CD4-positive, alpha-beta T cell (primary cell): ENCODE results near the gene DNMT3A. TPM values are rescaled to one million over a fixed set of nuclear protein-coding genes. Genes with fewer than 3 reads are reported as not detected.
"Not testable (repeated sequence)": the region's sequence is repeated elsewhere in the genome, so short reads cannot be mapped to it uniquely, and the experiment has no call there.

Experiments used
- ATAC-seq: fragments of 200-7000 bp; cut with Tn5 transposase; one replicate; pipeline ENCODE4 v1.10.0; 2022; ENCODE audit warnings: mild to moderate bottlenecking; ENCODE audit not compliant: poor library complexity
- CTCF ChIA-PET: fragments of 350-600 bp; sonication (Branson Sonifier 250); formaldehyde crosslinking; loops from one replicate; lab custom pipeline; 2021; ENCODE audit warnings: antibody characterized with exemption, inconsistent platforms; lab: Charles Lee
- POLR2A ChIA-PET: fragments of 350-600 bp; sonication (Branson Sonifier 250); formaldehyde crosslinking; loops from one replicate; lab custom pipeline; 2021; ENCODE audit warnings: antibody characterized with exemption, inconsistent platforms; lab: Charles Lee
- DNase-seq, 14 experiments: peaks; one replicate each; pipeline ENCODE4 v3.0.0-alpha.2; 2013 to 2020; ENCODE audit warnings: mixed read lengths in 2 of 14
- H3K27ac ChIP-seq, 2 donors: one replicate each; pipeline versions ENCODE4 v1.5.1 to v1.7.0; 2013; ENCODE audit warnings: low read length in 2 of 2, low read depth in 1 of 2, mild to moderate bottlenecking in 1 of 2
- H3K27me3 ChIP-seq, 2 experiments: 1 replicate in 1 of 2; 2 replicates in 1 of 2; pipeline versions ENCODE4 v1.6.1 to v1.7.0; 2013; ENCODE audit warnings: low read length in 2 of 2, control low read depth in 1 of 2, mild to moderate bottlenecking in 1 of 2, moderate library complexity in 1 of 2; ENCODE audit not compliant: insufficient read depth in 2 of 2, control insufficient read depth in 1 of 2
- H3K36me3 ChIP-seq: one replicate; pipeline ENCODE4 v1.6.1; 2013; ENCODE audit warnings: low read length, control low read depth; ENCODE audit not compliant: insufficient read depth
- H3K4me1 ChIP-seq: one replicate; pipeline ENCODE4 v1.6.1; 2013; ENCODE audit warnings: low read length, control low read depth; ENCODE audit not compliant: insufficient read depth
- H3K4me3 ChIP-seq: one replicate; pipeline ENCODE4 v1.5.1; 2013; ENCODE audit warnings: mild to moderate bottlenecking, low read length, moderate library complexity
- H3K9me3 ChIP-seq, 2 experiments: 1 replicate in 1 of 2; 2 replicates in 1 of 2; pipeline versions ENCODE4 v1.6.1 to v1.7.0; 2013; ENCODE audit warnings: low read length in 2 of 2, mild to moderate bottlenecking in 2 of 2, control low read depth in 1 of 2, moderate library complexity in 1 of 2; ENCODE audit not compliant: control insufficient read depth in 1 of 2, insufficient read depth in 1 of 2
- H3K27ac Mint-ChIP-seq: one replicate; pipeline ENCODE4 v1.8.0; 2020; ENCODE audit warnings: mixed read lengths
- H3K27me3 Mint-ChIP-seq: one replicate; pipeline ENCODE4 v1.8.0; 2021; ENCODE audit warnings: mixed read lengths
- H3K36me3 Mint-ChIP-seq: one replicate; pipeline ENCODE4 v1.8.0; 2021; ENCODE audit warnings: low read depth, mixed read lengths
- H3K4me1 Mint-ChIP-seq: one replicate; pipeline ENCODE4 v1.8.0; 2021; ENCODE audit warnings: low read depth, mixed read lengths
- H3K4me3 Mint-ChIP-seq: one replicate; pipeline ENCODE4 v1.8.0; 2020; ENCODE audit warnings: mild to moderate bottlenecking, mixed read lengths
- H3K9me3 Mint-ChIP-seq: one replicate; pipeline ENCODE4 v1.8.0; 2020; ENCODE audit warnings: mixed read lengths
- CTCF ChIP-seq: fragments of 200-600 bp; IDR thresholded peaks from one replicate; pipeline ENCODE4 v1.8.0; 2022; ENCODE audit warnings: antibody characterized with exemption, mild to moderate bottlenecking
- intact Hi-C, 2 experiments: fragments of 100-400 bp; cut with DNase I in 1 of 2; cut with micrococcal nuclease in 1 of 2; formaldehyde crosslinking; loops; one replicate each; pipeline versions ENCODE4 v1.15.1 to v1.9.0; 2023 to 2025; cut with DNase I, micrococcal nuclease
- total RNA-seq, 174 experiments: library from RNA in 2 of 174; stranded (reverse) in 2 of 174; gene quantifications; one replicate each; pipeline ENCODE4 v1.2.3 and lab custom pipeline; 2021 to 2026

DNMT3A gene
- total RNA-seq, 2 experiments from 2014 or later, result 57.1 to 62.1 TPM

- no peaks in the 10 kb centered on the region for H3K27me3 ChIP-seq
- H3K9me3 Mint-ChIP-seq, result no peaks in the 10 kb centered on the region
- H3K4me3 ChIP-seq, result no peak overlapping the region
- peak in 2 of 14 experiments; percentile 14 to 30 for DNase-seq
- ChIA-PET POLR2A (interaction anchor here (1.1 to 1.7 kb wide), 9 partner anchors 8 to 147 kb away, joined by 4 to 17 read pairs (median 5); no protein-coding TSS in a partner anchor), CTCF (interaction anchor here (1.9 kb wide), 1 partner anchor 14 kb away, joined by 5 read pairs; no protein-coding TSS in a partner anchor)
- peak overlapping the region; percentile 85 for H3K27ac Mint-ChIP-seq
- H3K4me3 Mint-ChIP-seq, result peak overlapping the region; percentile 87
- no peaks in the 10 kb centered on the region for H3K9me3 ChIP-seq
- no peak for TF ChIP-seq CTCF
- peaks cover 24% of the 10 kb centered on the region for H3K4me1 Mint-ChIP-seq
- H3K27ac ChIP-seq, result peak overlapping the region; percentile 44 to 52
- no peaks in the 10 kb centered on the region for H3K27me3 Mint-ChIP-seq
- H3K36me3 ChIP-seq, result no peaks in the 10 kb centered on the region
- H3K4me1 ChIP-seq, result peaks cover 30% of the 10 kb centered on the region
- ATAC-seq, result no peak
- intact Hi-C loops, result loop anchor here in 1 of 2 experiments (5.0 kb wide), 1 partner anchor 57 kb away; no protein-coding TSS in a partner anchor
- H3K36me3 Mint-ChIP-seq, result no peaks in the 10 kb centered on the region
These were observed 126.5 kb downstream of the DNMT3A start for GRCh38 chr2:25215232-25215631.

- H3K27ac Mint-ChIP-seq, result no peak overlapping the region
- POLR2A ChIA-PET, result no interaction called here
- no peaks in the 10 kb centered on the region for H3K27me3 Mint-ChIP-seq
- no peaks in the 10 kb centered on the region for H3K27me3 ChIP-seq
- no peaks in the 10 kb centered on the region for H3K36me3 Mint-ChIP-seq
- intact Hi-C loops, result no loop called here
- DNase-seq (no peak), ATAC-seq (no peak)
- H3K4me1 Mint-ChIP-seq, result peaks cover 36% of the 10 kb centered on the region
- no peak overlapping the region for H3K4me3 ChIP-seq
- H3K36me3 ChIP-seq, result no peaks in the 10 kb centered on the region
- no peak overlapping the region for H3K27ac ChIP-seq
- peaks cover 38% of the 10 kb centered on the region for H3K4me1 ChIP-seq
- no peaks in the 10 kb centered on the region for H3K9me3 Mint-ChIP-seq
- no peak overlapping the region for H3K4me3 Mint-ChIP-seq
- no peak for TF ChIP-seq CTCF
- CTCF ChIA-PET, result no interaction called here
- H3K9me3 ChIP-seq, result no peaks in the 10 kb centered on the region
These were observed 128.5 kb downstream of the DNMT3A start for GRCh38 chr2:25213229-25213628.

GRCh38 chr2:25210923-25211322 lies 130.8 kb downstream of the DNMT3A start:
- H3K4me3 Mint-ChIP-seq, H3K9me3 ChIP-seq, ATAC-seq, intact Hi-C loops, H3K27me3 Mint-ChIP-seq, DNase-seq, H3K36me3 Mint-ChIP-seq, CTCF ChIA-PET, H3K4me3 ChIP-seq, H3K27ac ChIP-seq, H3K27me3 ChIP-seq, H3K36me3 ChIP-seq, H3K9me3 Mint-ChIP-seq: not testable (repeated sequence)
- Mint-ChIP-seq H3K4me1 (peaks cover 46% of the 10 kb centered on the region), H3K27ac (peak overlapping the region; percentile 37)
- H3K4me1 ChIP-seq, result peaks cover 28% of the 10 kb centered on the region
- POLR2A ChIA-PET, result interaction anchor here (1.5 kb wide), 1 partner anchor 62 kb away, joined by 3 read pairs; no protein-coding TSS in a partner anchor
